HTR-8/SVneo (cell line): ENCODE data around the gene S1PR4.
"Not testable (repeated sequence)": the region's sequence is repeated elsewhere in the genome, so short reads cannot be mapped to it uniquely, and the experiment has no call there.

Experiments used
- DNase-seq: peaks from one replicate; pipeline ENCODE4 v3.0.0; 2011; ENCODE audit warnings: low spot score, mixed read lengths; ENCODE audit not compliant: insufficient read length
- FAIRE-seq: peaks from 2 replicates; lab custom pipeline; 2011; peaks lifted over from hg19 to GRCh38; lab: Jason Lieb, UNC

S1PR4 gene

GRCh38 chr19:3192684-3193083 is 14.1 kb downstream of the S1PR4 start:
- FAIRE-seq (no peak), DNase-seq (no peak)

GRCh38 chr19:3193256-3194105 is 14.9 kb downstream of the S1PR4 start:
- DNase-seq: no peak
- FAIRE-seq: no peak

GRCh38 chr19:3194106-3195087 is 15.8 kb downstream of the S1PR4 start:
- FAIRE-seq: no peak
- DNase-seq: no peak

- DNase-seq: no peak
- no peak for FAIRE-seq
Measured at GRCh38 chr19:3196064-3196932, 17.7 kb downstream of the S1PR4 start.

- no peak for FAIRE-seq
- no peak for DNase-seq
Measured at GRCh38 chr19:3196933-3197205, 18.3 kb downstream of the S1PR4 start.

GRCh38 chr19:3198901-3199700 is 20.5 kb downstream of the S1PR4 start:
- DNase-seq: no peak
- no peak for FAIRE-seq

GRCh38 chr19:3201072-3201700 is 22.6 kb downstream of the S1PR4 start:
- DNase-seq (no peak), FAIRE-seq (no peak)

- no peak for DNase-seq
- no peak for FAIRE-seq
Measured at GRCh38 chr19:3201911-3202310, 23.3 kb downstream of the S1PR4 start.

- FAIRE-seq (no peak), DNase-seq (no peak)
Measured at GRCh38 chr19:3202346-3202745, 23.8 kb downstream of the S1PR4 start.

GRCh38 chr19:3202895-3203294 is 24.3 kb downstream of the S1PR4 start:
- FAIRE-seq, DNase-seq: not testable (repeated sequence)

- FAIRE-seq (no peak), DNase-seq (no peak)
Measured at GRCh38 chr19:3203805-3204645, 25.5 kb downstream of the S1PR4 start.

GRCh38 chr19:3204646-3205275 is 26.2 kb downstream of the S1PR4 start:
- DNase-seq (no peak), FAIRE-seq (no peak)

- DNase-seq: no peak
- no peak for FAIRE-seq
Measured at GRCh38 chr19:3206216-3206953, 27.8 kb downstream of the S1PR4 start.

GRCh38 chr19:3207461-3208242 is 29.1 kb downstream of the S1PR4 start:
- no peak for FAIRE-seq
- no peak for DNase-seq

GRCh38 chr19:3208317-3209207 is 30.0 kb downstream of the S1PR4 start:
- FAIRE-seq: no peak

More at GRCh38 chr19:3208317-3209207, 30.0 kb downstream of the S1PR4 start:
- no peak for DNase-seq
